22Rv1 (cell line): ENCODE data around the gene SATB1.

Experiments
- ZFX ChIP-seq: fragments of 450-650 bp; IDR thresholded peaks from 2 replicates; pipeline ENCODE4 v1.6.1; 2017; ENCODE audit warnings: antibody characterized with exemption, borderline replicate concordance
- TF ChIP-seq, protein P1 (sequence below): fragments of 450-650 bp; IDR thresholded peaks from 2 replicates; pipeline ENCODE4 v1.5.1; 2017; ENCODE audit warnings: mild to moderate bottlenecking

DNA sequence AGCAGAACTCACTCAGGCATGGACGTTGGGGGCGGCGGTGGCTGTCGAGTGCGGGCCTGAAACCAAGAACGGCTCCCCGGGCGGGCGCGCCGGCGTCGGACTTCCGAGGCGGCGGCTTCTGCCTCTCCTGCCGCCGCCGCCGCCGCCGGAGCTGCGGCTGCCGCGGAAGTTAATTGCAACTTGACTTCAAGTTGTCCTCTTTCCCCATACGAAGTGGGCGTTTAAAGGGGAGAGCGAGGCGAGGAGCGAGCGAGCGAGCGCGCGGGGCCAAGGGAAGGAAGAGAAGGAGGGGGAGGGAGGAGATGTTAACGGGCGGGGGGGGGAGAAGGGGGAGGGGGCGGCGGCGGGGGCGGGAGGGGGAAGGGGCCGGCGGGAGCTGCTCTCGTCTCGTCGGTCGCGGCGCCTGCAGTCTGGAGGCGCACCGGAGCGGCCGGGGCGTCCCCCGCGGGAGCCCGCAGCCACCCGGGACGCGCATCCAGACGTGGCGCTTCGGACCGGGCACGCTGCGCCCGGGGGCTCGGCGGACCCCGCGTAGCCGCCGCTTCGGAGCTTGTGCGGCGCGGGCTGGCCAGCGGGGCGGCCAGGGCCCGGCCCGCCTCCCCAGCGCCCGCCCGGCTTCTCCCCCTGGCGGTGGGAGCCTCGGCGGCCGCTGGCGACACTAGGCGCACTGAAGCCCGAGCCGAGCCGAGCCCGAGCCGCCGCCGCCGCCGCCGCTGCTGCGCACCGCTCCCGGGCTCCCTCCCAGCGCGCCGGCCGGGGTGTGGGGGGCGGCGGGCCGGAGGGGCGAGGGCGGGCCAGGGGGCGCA is 19.7 kb upstream of the SATB1 start:
- TF ChIP-seq, protein P1, sequence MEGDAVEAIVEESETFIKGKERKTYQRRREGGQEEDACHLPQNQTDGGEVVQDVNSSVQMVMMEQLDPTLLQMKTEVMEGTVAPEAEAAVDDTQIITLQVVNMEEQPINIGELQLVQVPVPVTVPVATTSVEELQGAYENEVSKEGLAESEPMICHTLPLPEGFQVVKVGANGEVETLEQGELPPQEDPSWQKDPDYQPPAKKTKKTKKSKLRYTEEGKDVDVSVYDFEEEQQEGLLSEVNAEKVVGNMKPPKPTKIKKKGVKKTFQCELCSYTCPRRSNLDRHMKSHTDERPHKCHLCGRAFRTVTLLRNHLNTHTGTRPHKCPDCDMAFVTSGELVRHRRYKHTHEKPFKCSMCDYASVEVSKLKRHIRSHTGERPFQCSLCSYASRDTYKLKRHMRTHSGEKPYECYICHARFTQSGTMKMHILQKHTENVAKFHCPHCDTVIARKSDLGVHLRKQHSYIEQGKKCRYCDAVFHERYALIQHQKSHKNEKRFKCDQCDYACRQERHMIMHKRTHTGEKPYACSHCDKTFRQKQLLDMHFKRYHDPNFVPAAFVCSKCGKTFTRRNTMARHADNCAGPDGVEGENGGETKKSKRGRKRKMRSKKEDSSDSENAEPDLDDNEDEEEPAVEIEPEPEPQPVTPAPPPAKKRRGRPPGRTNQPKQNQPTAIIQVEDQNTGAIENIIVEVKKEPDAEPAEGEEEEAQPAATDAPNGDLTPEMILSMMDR, result peak; percentile 70
- no peak for TF ChIP-seq ZFX
